SKM-1 treated with dmso at 0.1 percent for 144 hours (cell line): ENCODE data around the gene TJP1.
"Not testable (repeated sequence)": the region's sequence is repeated elsewhere in the genome, so short reads cannot be mapped to it uniquely, and the experiment has no call there.

Experiments used
- DNase-seq: peaks from one replicate; lab custom pipeline; 2025; ENCODE audit not compliant: unreplicated experiment; lab: John Stamatoyannopoulos, UW

TJP1 gene

GRCh38 chr15:29756358-29757267, 65.7 kb downstream of the TJP1 start:
- no peak for DNase-seq

- DNase-seq, result not testable (repeated sequence)
Observed at GRCh38 chr15:29754009-29754408, 68.3 kb downstream of the TJP1 start.

- DNase-seq, result no peak
Observed at GRCh38 chr15:29753506-29753905, 68.8 kb downstream of the TJP1 start.

GRCh38 chr15:29750754-29751153, 71.5 kb downstream of the TJP1 start:
- no peak for DNase-seq

GRCh38 chr15:29749365-29750086, 72.7 kb downstream of the TJP1 start:
- DNase-seq, result no peak

- no peak for DNase-seq
Observed at GRCh38 chr15:29747837-29748417, 74.3 kb downstream of the TJP1 start.

GRCh38 chr15:29743475-29743874, 78.8 kb downstream of the TJP1 start:
- DNase-seq, result no peak

GRCh38 chr15:29740692-29741311, 81.5 kb downstream of the TJP1 start:
- no peak for DNase-seq

- DNase-seq, result no peak
Observed at GRCh38 chr15:29736744-29737020, 85.6 kb downstream of the TJP1 start.

- DNase-seq, result no peak
Observed at GRCh38 chr15:29736012-29736743, 86.1 kb downstream of the TJP1 start.

- no peak for DNase-seq
Observed at GRCh38 chr15:29734917-29735572, 87.2 kb downstream of the TJP1 start.

- no peak for DNase-seq
Observed at GRCh38 chr15:29731865-29732264, 90.4 kb downstream of the TJP1 start.

- DNase-seq, result not testable (repeated sequence)
Observed at GRCh38 chr15:29730471-29730870, 91.8 kb downstream of the TJP1 start.

GRCh38 chr15:29728418-29728817, 93.8 kb downstream of the TJP1 start:
- DNase-seq, result no peak

- no peak for DNase-seq
Observed at GRCh38 chr15:29727871-29728270, 94.4 kb downstream of the TJP1 start.

- no peak for DNase-seq
Observed at GRCh38 chr15:29726553-29726952, 95.7 kb downstream of the TJP1 start.

GRCh38 chr15:29724026-29724425, 98.2 kb downstream of the TJP1 start:
- no peak for DNase-seq

- no peak for DNase-seq
Observed at GRCh38 chr15:29713784-29714183, 108.5 kb downstream of the TJP1 start.

- DNase-seq, result no peak
Observed at GRCh38 chr15:29712149-29712885, 110.0 kb downstream of the TJP1 start.

GRCh38 chr15:29711531-29711930, 110.7 kb downstream of the TJP1 start:
- DNase-seq, result no peak
